ENCODE results near the gene RPS6KA2. TPM values are rescaled to one million over a fixed set of nuclear protein-coding genes. Genes with fewer than 3 reads are reported as not detected.
"Not testable (repeated sequence)": the region's sequence is repeated elsewhere in the genome, so short reads cannot be mapped to it uniquely, and the experiment has no call there.

Gene RPS6KA2
- polyA plus RNA-seq, 1 donor = 25.9 TPM

DNA sequence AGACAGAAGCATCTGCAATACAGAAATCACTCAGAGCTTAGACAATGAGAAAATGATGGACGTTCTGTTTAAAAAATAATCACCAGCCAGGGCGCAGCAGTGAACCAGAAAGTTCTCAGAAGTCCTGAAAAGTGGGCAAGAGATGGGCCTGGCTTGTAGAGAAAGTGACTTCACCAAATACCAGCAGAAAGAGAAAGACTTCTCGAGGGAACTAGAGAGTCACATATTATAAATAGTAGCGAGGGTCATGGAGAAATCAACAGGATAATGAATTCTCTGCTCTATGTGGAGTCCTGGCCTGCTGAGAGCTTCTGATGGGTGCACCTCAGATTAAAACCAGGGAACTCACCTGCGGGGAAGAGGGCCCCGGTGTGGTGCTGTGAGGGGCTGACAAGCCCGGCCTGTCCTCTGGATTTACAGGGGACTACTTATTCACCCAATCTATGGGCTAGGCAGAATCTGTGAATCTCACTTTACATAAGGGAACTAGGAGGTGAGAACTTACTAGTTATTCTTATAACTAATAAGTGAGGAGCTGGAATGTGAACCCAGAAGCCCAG lies 35.0 kb downstream of the RPS6KA2 start:
- no peak for DNase-seq

DNA sequence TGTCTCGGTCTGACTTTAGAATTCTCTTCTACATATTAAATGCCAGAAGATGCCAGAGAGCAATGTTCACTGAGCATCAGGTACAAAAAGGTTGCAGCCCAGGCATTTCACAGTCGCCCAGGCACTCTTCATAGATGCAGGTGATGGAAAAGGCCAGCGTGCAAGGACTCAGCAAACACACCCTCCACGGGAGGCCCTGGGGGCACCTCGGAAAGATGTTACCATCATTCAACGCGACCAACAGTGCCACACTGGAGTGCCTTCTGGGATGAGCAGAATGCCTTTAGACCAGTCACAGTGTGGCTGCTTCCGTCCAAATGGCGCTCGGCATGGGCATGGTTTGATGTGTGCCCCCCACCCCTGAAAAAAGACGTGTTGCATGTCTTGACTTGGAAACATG lies 36.0 kb downstream of the RPS6KA2 start:
- DNase-seq = no peak

DNA sequence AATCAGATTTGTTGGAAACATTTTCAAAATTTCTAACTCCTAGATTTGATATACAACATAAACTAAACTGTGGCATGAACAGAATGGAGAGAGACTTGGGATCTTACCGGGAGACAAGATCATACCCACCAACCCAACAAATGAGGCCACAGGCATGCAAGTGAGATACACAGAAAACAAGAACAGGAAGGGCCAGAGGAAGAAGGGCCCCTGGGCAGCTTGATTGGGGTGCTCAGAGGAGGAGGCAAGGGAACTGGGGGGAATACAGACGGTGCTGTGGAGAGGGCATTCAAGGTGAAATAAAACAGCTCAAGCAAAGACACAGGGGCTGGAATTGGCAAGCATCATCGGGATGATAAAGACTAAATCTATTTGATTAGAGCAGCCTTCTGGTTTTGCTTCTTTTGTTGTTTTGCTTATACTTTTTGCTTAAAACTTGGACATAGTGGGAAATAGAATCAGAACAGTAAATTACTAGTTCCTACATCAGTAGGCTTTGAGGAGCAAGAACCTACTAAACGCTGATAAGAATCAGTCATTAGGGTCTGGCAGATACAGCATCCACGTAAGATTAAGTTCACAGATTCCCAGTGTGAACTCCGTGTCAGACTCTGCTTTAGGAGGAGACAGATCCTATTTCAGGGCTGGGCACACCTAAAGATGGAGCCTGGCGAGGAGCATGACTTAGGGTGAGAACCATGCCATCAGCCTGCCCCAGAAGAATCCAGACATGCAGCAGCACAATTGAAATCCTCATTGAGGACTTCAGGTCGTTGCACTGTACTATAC lies 37.1 kb downstream of the RPS6KA2 start:
- no peak for DNase-seq

DNA sequence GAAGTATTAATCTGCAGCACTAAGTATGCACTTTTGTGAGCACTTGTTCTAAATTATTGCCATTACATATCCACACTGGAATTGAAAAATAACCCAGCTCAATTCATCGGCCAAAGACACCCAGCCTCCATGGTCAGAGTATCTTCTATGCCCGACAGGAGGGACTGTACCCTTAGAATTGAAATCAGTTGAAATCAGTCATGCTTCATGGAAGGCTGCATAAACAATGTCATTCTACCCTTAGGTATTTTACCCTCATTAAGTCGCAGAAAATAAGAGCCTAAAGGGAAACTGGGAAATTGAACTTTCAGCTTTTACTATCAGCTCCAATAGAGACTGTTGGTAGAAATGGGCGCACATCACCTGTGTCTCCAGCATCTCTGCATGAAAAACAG lies 37.7 kb downstream of the RPS6KA2 start:
- no peak for DNase-seq

DNA sequence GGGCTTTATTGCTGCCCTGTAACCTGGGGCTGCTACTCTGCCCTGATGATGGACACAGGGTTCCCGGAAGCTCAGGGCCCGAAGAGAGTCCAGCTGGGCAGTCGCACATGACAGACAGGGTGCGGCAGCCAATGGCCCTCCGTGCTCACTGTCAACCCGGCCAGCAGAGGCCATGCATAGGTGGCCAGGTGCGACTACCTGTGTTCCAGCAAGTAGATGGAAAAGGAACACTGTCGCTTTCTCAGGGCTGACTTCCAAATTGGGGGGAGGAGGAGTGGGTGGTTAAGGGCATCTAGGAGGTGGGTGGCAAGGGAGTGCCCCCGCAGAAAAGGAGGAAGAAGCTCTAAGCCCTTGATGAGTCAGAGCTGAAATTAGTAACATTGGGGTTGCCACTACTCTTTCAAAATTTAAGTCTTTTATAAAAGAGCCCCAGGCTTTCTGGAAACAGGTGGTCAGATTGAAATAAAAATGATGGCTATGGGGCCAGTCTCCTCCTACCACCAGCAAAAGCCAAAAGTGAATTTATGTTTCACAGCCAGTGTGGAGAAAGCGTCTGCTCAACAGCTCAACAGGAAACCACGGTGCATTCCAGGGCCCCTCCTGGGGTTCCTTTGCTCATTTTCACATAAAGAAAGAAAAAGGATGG lies 38.2 kb downstream of the RPS6KA2 start:
- no peak for DNase-seq

- DNase-seq = no peak
Measured at GRCh38 chr6:166587631-166588413, 39.2 kb downstream of the RPS6KA2 start.

GRCh38 chr6:166586424-166587156 lies 40.5 kb downstream of the RPS6KA2 start, which contains the start of gene RAMACL:
Gene RAMACL (minus strand): TSS chr6:166586678. CDS start chr6:166586477, 201 bp downstream.
- DNase-seq = no peak

GRCh38 chr6:166584853-166585429 lies 42.1 kb downstream of the RPS6KA2 start:
- DNase-seq = no peak

- no peak for DNase-seq
Measured at GRCh38 chr6:166584155-166584554, 42.9 kb downstream of the RPS6KA2 start.

GRCh38 chr6:166583230-166583965 lies 43.7 kb downstream of the RPS6KA2 start:
- DNase-seq = no peak

GRCh38 chr6:166582258-166582657 lies 44.8 kb downstream of the RPS6KA2 start:
- no peak for DNase-seq

DNA sequence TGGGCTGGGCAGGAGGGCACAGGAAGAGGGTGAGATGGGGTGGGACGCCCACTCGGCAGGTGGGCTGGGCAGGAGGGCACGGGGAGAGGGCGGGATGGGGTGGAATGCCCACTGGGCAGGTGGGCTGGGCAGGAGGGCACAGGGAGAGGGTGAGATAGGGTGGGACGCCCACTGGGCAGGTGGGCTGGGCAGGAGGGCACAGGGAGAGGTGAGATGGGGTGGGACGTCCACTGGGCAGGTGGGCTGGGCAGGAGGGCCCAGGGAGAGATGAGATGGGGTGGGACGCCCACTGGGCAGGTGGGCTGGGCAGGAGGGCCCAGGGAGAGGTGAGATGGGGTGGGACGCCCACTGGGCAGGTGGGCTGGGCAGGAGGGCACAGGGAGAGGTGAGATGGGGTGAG lies 45.2 kb downstream of the RPS6KA2 start:
- DNase-seq = not testable (repeated sequence)

DNA sequence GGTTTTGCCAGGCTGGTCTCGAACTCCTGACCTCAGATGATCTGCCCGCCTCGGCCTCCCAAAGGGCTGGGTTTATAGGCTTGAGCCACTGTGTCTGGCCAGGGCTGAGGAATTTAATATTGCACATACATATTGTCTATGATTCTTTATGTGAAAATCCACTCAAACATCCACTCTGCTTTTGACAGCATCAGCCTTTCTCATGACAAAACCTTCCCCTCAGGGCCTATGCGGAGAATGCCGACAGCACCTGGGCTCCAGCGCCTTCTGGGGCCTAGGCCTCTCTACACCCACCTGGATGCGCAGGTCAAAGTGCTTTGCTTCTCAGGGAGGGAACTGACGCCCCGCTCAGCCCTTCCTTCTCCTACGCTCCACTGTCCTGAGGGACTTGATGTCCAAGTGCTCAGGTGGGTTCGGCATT lies 46.0 kb downstream of the RPS6KA2 start:
- no peak for DNase-seq

DNA sequence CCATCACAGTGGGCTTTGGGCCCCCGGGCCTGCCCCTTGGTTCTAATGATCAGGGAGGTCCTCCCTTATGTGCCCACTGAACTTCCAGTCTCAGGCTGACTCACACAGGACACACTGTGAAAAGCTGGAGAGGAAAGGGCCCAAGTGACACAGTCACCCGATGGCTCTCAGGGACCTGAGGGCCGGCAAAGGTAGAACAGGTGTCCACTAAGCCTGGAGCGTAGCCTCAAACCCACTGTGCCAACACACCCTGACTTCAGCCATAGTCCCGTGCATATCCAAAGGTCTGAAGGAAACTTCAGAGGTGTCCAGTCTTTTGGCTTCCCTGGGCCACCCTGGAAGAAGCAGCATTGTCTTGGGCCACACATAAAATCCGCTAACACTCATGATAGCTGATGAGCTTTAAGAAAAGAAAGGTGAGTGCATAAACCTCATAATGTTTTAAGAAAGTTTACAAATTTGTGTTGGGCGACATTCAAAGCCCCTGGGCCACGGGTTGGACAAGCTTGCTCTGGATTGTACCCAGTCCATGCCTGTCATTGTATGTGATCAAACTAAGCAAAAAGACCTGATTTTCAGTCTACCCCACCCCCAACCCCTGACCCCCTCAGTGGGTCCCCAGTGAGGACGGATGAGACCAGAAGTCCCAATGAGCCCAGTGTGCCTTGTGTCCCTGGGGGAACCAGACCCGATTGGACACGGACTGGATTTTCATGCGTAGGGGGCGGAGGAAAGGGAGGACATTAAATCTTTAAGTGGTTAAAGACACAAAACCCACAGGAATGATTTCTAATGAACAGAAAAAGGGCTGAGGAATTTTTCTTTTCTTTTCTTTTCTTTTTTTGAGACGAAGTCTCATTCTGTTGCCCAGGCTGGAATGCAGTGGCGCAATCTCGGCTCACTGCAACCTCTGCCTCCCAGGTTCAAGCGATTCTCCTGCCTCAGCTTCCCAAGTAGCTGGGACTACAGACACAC lies 46.7 kb downstream of the RPS6KA2 start:
- no peak for DNase-seq

GRCh38 chr6:166579237-166579850 lies 47.7 kb downstream of the RPS6KA2 start:
- DNase-seq = no peak

GRCh38 chr6:166578536-166579236 lies 48.4 kb downstream of the RPS6KA2 start:
- no peak for DNase-seq

GRCh38 chr6:166575205-166575604 lies 51.8 kb downstream of the RPS6KA2 start:
- no peak for DNase-seq

GRCh38 chr6:166573511-166574216 lies 53.4 kb downstream of the RPS6KA2 start:
- DNase-seq = no peak

Measured in hindlimb muscle (tissue), 1 donor.